ENCODE data around the gene GAB1.
A peak's percentile ranks its signal among the peaks of the same experiment; 100 is the strongest.

The GAB1 gene

GRCh38 chr4:143336781-143337599 is at the start of gene GAB1:
Gene GAB1, plus strand, starts transcription at chr4:143336876. Its CDS starts 313 bp downstream, at chr4:143337189.
- H3K27me3 Mint-ChIP-seq (ENCODE audit: low read depth, poor library complexity): peaks cover 4% of the 10 kb centered on the region
- DNase-seq: peak; percentile 77
- TF ChIP-seq CTCF (IDR thresholded peaks at IDR 0.05): no peak
- peak within 1 kb of the TSS; percentile 100 for H3K4me3 Mint-ChIP-seq
- H3K36me3 Mint-ChIP-seq (ENCODE audit: low read depth): peaks cover 6% of the 10 kb centered on the region
- H3K27ac Mint-ChIP-seq: peak within 1 kb of the TSS; percentile 94
- peaks cover 28% of the 10 kb centered on the region for H3K4me1 Mint-ChIP-seq
- peaks cover 5% of the 10 kb centered on the region for H3K9me3 Mint-ChIP-seq

GRCh38 chr4:143287572-143287923 is 49.1 kb upstream of the GAB1 start:
- H3K4me3 Mint-ChIP-seq: no peak overlapping the region
- TF ChIP-seq CTCF (IDR thresholded peaks at IDR 0.05): no peak
- H3K9me3 Mint-ChIP-seq: no peaks in the 10 kb centered on the region
- no peaks in the 10 kb centered on the region for H3K4me1 Mint-ChIP-seq
- no peak overlapping the region for H3K27ac Mint-ChIP-seq
- peaks cover 3% of the 10 kb centered on the region for H3K27me3 Mint-ChIP-seq (ENCODE audit: low read depth, poor library complexity)
- DNase-seq: no peak
- H3K36me3 Mint-ChIP-seq (ENCODE audit: low read depth): no peaks in the 10 kb centered on the region

GRCh38 chr4:143288171-143288570 is 48.5 kb upstream of the GAB1 start:
- Mint-ChIP-seq H3K9me3 (no peaks in the 10 kb centered on the region), H3K4me1 (no peaks in the 10 kb centered on the region), H3K27ac (no peak overlapping the region), H3K36me3 (ENCODE audit: low read depth) (no peaks in the 10 kb centered on the region), H3K4me3 (no peak overlapping the region), H3K27me3 (ENCODE audit: low read depth, poor library complexity) (peaks cover 3% of the 10 kb centered on the region)
- TF ChIP-seq CTCF (IDR thresholded peaks at IDR 0.05): no peak
- DNase-seq: no peak

- no peaks in the 10 kb centered on the region for H3K36me3 Mint-ChIP-seq (ENCODE audit: low read depth)
- peaks cover 3% of the 10 kb centered on the region for H3K27me3 Mint-ChIP-seq (ENCODE audit: low read depth, poor library complexity)
- no peak for DNase-seq
- H3K4me3 Mint-ChIP-seq: no peak overlapping the region
- no peak overlapping the region for H3K27ac Mint-ChIP-seq
- H3K4me1 Mint-ChIP-seq: no peaks in the 10 kb centered on the region
- no peak for TF ChIP-seq CTCF (IDR thresholded peaks at IDR 0.05)
- H3K9me3 Mint-ChIP-seq: no peaks in the 10 kb centered on the region
These were observed 47.3 kb upstream of the GAB1 start for GRCh38 chr4:143289370-143289769.

GRCh38 chr4:143291314-143291713 is 45.4 kb upstream of the GAB1 start:
- H3K4me3 Mint-ChIP-seq: no peak overlapping the region
- no peaks in the 10 kb centered on the region for H3K4me1 Mint-ChIP-seq
- H3K36me3 Mint-ChIP-seq (ENCODE audit: low read depth): no peaks in the 10 kb centered on the region
- no peaks in the 10 kb centered on the region for H3K9me3 Mint-ChIP-seq
- TF ChIP-seq CTCF (IDR thresholded peaks at IDR 0.05): no peak
- DNase-seq: no peak
- H3K27ac Mint-ChIP-seq: no peak overlapping the region
- peaks cover 3% of the 10 kb centered on the region for H3K27me3 Mint-ChIP-seq (ENCODE audit: low read depth, poor library complexity)

GRCh38 chr4:143292858-143293257 is 43.8 kb upstream of the GAB1 start:
- Mint-ChIP-seq H3K36me3 (ENCODE audit: low read depth) (no peaks in the 10 kb centered on the region), H3K4me3 (no peak overlapping the region), H3K27ac (no peak overlapping the region), H3K9me3 (no peaks in the 10 kb centered on the region), H3K4me1 (no peaks in the 10 kb centered on the region), H3K27me3 (ENCODE audit: low read depth, poor library complexity) (no peaks in the 10 kb centered on the region)
- no peak for TF ChIP-seq CTCF (IDR thresholded peaks at IDR 0.05)
- no peak for DNase-seq

Data from nephron progenitor cell (in vitro differentiated cells).